Measurements from ENCODE around the gene EEF1AKMT2. TPM values are rescaled to one million over a fixed set of nuclear protein-coding genes. Genes with fewer than 3 reads are reported as not detected.

The EEF1AKMT2 gene
- total and polyA plus RNA-seq, 2 of the 13 experiments (the other 11 are each of a cell fraction or from before 2014, with no cell fraction given), result 11.3 to 19.3 TPM

DNA sequence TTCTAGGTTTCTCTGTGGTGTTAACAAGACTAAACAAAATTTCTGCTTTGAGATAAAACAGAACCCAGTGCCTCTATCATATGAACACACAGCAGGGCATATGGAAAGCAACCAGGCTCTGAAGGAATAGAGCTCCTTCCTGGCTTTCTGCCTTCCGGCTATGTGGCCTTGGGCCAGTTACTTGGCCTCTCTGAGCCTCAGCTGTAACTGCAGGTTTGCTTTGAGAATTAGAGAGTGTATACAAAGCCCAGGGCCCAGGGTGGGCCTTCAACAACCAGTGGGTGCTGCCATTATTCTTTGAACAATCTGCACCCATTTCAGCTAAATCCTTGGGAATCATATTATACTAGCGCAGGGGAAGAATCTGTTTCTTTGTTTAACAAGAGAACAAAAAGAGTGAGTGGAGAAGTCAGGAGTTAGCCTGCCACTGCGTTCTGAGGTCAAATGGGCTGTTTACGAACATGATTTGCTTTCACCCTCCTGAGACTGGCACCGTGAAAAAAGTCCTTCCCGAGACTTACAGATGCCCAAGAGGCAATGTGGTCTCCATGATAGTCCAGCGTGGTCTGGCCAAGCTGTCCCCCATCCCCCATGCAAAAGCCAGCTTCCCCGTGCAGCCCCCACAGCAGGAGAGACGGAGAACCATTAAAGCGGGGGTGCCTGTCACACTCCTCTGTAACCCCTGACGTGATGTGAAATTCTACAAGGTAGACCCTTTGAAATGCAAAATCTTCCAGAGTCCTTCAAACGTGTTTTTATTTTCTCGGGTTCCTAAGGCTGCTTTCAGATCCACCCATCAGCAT, 52.4 kb downstream of the EEF1AKMT2 start:
- DNase-seq (ENCODE audit: low spot score) (no peak), ATAC-seq (no peak), FAIRE-seq (no peak)
- no TSS peak for BruUV-seq (replicated peaks)
- Histone ChIP-seq H3K4me3 (replicated peaks in 1 of 3; ENCODE audit: insufficient read depth in 1 of 3, low read depth in 2 of 3, low read length in 3 of 3) (no peak overlapping the region), H3K9me3 (ENCODE audit: low read length) (no peaks in the 10 kb centered on the region), H3K27me3 (ENCODE audit: control insufficient read depth in 1 of 2, insufficient read depth in 2 of 2, low read length in 2 of 2) (no peaks in the 10 kb centered on the region; a peak in 1 of 5 replicates), H3K27ac (ENCODE audit: extremely low read length, insufficient read depth, low read length) (no peak overlapping the region), H2AFZ (ENCODE audit: low read length) (no peak overlapping the region), H3K36me3 (replicated peaks in 1 of 2; ENCODE audit: control insufficient read depth in 1 of 2, insufficient read depth in 2 of 2, low read length in 2 of 2) (peaks cover 0 to 1% of the 10 kb centered on the region in 2 experiments; a peak in 2 of 5 replicates), H3K9ac (ENCODE audit: insufficient read depth, low read depth, low read length) (no peak overlapping the region), H3K4me1 (ENCODE audit: insufficient read depth, low read length) (peaks cover 66% of the 10 kb centered on the region), H3K79me2 (ENCODE audit: insufficient read depth, low read length) (peaks cover 62% of the 10 kb centered on the region), H3K4me2 (ENCODE audit: low read depth, low read length) (0 out of 2 replicates have a peak overlapping the region, but pooled peaks have one; percentile 82), H4K20me1 (ENCODE audit: insufficient read depth, low read length) (peaks cover 15% of the 10 kb centered on the region)
- intact Hi-C loops (cut with micrococcal nuclease; ENCODE audit: unreplicated experiment), result no loop called here
- in situ Hi-C loops (cut with HindIII; ENCODE audit: extremely low pct_ligation_motif_present, low pct_unique_long_range_greater_than_20kb), result no loop called here
- TF ChIP-seq ZNF768 (CRISPR knock-in tag; IDR thresholded peaks at IDR 0.05) (peak; percentile 84; the same call in 1 of the 2 replicates), ZMYM3 (CRISPR knock-in tag; IDR thresholded peaks at IDR 0.05) (0 out of 2 replicates have a peak, but pooled peaks have one; percentile 41)
- TF ChIP-seq, protein P1, sequence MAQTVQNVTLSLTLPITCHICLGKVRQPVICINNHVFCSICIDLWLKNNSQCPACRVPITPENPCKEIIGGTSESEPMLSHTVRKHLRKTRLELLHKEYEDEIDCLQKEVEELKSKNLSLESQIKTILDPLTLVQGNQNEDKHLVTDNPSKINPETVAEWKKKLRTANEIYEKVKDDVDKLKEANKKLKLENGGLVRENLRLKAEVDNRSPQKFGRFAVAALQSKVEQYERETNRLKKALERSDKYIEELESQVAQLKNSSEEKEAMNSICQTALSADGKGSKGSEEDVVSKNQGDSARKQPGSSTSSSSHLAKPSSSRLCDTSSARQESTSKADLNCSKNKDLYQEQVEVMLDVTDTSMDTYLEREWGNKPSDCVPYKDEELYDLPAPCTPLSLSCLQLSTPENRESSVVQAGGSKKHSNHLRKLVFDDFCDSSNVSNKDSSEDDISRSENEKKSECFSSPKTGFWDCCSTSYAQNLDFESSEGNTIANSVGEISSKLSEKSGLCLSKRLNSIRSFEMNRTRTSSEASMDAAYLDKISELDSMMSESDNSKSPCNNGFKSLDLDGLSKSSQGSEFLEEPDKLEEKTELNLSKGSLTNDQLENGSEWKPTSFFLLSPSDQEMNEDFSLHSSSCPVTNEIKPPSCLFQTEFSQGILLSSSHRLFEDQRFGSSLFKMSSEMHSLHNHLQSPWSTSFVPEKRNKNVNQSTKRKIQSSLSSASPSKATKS (CRISPR knock-in tag; IDR thresholded peaks at IDR 0.05), result no peak
- CTCF ChIA-PET (ENCODE audit: low intra/inter-chr PET ratio, low total read pairs), result no interaction called here
- 76% methylated on average over 10 of the region's 13 CpGs for WGBS (ENCODE audit: low lambda C conversion rate)
- POLR2A ChIA-PET, result no interaction called here

DNA sequence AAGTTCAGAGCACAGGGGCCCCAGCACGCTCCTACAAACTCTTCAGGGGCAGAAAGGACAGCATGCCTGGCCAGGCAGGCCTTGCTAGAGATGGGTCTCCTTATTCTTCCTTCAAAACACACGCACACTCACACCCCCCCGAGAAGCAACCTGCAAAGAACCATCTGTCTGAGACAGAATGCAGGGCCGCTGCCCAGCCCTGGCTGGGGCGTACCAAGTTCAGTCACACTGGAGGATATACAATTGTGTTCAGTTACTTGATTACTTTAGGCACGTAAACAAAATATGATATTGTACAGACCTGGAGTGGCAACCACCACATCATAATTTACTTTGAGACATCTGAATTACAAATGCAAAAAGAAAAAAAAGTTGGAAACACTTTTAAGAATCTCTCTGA, 53.2 kb downstream of the EEF1AKMT2 start:
- peaks cover 0 to 1% of the 10 kb centered on the region in 2 experiments; a peak in 2 of 5 replicates for H3K36me3 ChIP-seq (replicated peaks in 1 of 2; ENCODE audit: control insufficient read depth in 1 of 2, insufficient read depth in 2 of 2, low read length in 2 of 2)
- H3K27ac ChIP-seq (ENCODE audit: extremely low read length, insufficient read depth, low read length), result no peak overlapping the region
- no peak overlapping the region for H3K9ac ChIP-seq (ENCODE audit: insufficient read depth, low read depth, low read length)
- no peaks in the 10 kb centered on the region for H3K9me3 ChIP-seq (ENCODE audit: low read length)
- no TSS peak for BruUV-seq (replicated peaks)
- FAIRE-seq (no peak), DNase-seq (ENCODE audit: low spot score) (no peak), ATAC-seq (no peak)
- H4K20me1 ChIP-seq (ENCODE audit: insufficient read depth, low read length), result peaks cover 15% of the 10 kb centered on the region
- no peak overlapping the region for H3K4me2 ChIP-seq (ENCODE audit: low read depth, low read length)
- TF ChIP-seq ZNF773 (CRISPR knock-in tag; IDR thresholded peaks at IDR 0.05; ENCODE audit: borderline replicate concordance) (no peak), JARID2 (CRISPR knock-in tag; IDR thresholded peaks at IDR 0.05; ENCODE audit: insufficient replicate concordance) (no peak), POGZ (CRISPR knock-in tag; IDR thresholded peaks at IDR 0.05) (no peak)
- intact Hi-C loops (cut with micrococcal nuclease; ENCODE audit: unreplicated experiment), result no loop called here
- peaks cover 66% of the 10 kb centered on the region for H3K4me1 ChIP-seq (ENCODE audit: insufficient read depth, low read length)
- no peak overlapping the region for H2AFZ ChIP-seq (ENCODE audit: low read length)
- CTCF ChIA-PET (ENCODE audit: low intra/inter-chr PET ratio, low total read pairs), result no interaction called here
- H3K27me3 ChIP-seq (ENCODE audit: control insufficient read depth in 1 of 2, insufficient read depth in 2 of 2, low read length in 2 of 2), result no peaks in the 10 kb centered on the region; a peak in 1 of 5 replicates
- peaks cover 70% of the 10 kb centered on the region for H3K79me2 ChIP-seq (ENCODE audit: insufficient read depth, low read length)
- H3K4me3 ChIP-seq (replicated peaks in 1 of 3; ENCODE audit: insufficient read depth in 1 of 3, low read depth in 2 of 3, low read length in 3 of 3), result no peak overlapping the region
- WGBS (ENCODE audit: low lambda C conversion rate), result 100% methylated on average over 5 of the region's 6 CpGs
- POLR2A ChIA-PET, result no interaction called here
- in situ Hi-C loops (cut with HindIII; ENCODE audit: extremely low pct_ligation_motif_present, low pct_unique_long_range_greater_than_20kb), result no loop called here
